ENCODE measurements around the gene MYCBP2. TPM values are rescaled to one million over a fixed set of nuclear protein-coding genes. Genes with fewer than 3 reads are reported as not detected.

Gene MYCBP2
- polyA plus RNA-seq, 1 experiment: 22.9 TPM

- CTCF ChIA-PET: interaction anchor here (1.7 kb wide), 1 partner anchor 9 kb away, joined by 5 read pairs; no protein-coding TSS in a partner anchor
- TF ChIP-seq, protein P1, sequence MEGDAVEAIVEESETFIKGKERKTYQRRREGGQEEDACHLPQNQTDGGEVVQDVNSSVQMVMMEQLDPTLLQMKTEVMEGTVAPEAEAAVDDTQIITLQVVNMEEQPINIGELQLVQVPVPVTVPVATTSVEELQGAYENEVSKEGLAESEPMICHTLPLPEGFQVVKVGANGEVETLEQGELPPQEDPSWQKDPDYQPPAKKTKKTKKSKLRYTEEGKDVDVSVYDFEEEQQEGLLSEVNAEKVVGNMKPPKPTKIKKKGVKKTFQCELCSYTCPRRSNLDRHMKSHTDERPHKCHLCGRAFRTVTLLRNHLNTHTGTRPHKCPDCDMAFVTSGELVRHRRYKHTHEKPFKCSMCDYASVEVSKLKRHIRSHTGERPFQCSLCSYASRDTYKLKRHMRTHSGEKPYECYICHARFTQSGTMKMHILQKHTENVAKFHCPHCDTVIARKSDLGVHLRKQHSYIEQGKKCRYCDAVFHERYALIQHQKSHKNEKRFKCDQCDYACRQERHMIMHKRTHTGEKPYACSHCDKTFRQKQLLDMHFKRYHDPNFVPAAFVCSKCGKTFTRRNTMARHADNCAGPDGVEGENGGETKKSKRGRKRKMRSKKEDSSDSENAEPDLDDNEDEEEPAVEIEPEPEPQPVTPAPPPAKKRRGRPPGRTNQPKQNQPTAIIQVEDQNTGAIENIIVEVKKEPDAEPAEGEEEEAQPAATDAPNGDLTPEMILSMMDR (IDR thresholded peaks at IDR 0.05; ENCODE audit: insufficient read depth, low read depth, low read length): no peak
- H3K36me3 ChIP-seq (ENCODE audit: control insufficient read depth, insufficient read depth, low read length): no peaks in the 10 kb centered on the region
- no peak overlapping the region for H3K4me3 ChIP-seq (ENCODE audit: low read depth, low read length)
- DNase-seq (ENCODE audit: low read depth): peak; percentile 27
- no peaks in the 10 kb centered on the region for H3K27me3 ChIP-seq (ENCODE audit: control insufficient read depth, insufficient read depth, low read length)
- POLR2A ChIA-PET: no interaction called here
Measured at GRCh38 chr13:77300176-77301037, 26.5 kb downstream of the MYCBP2 start.

DNA sequence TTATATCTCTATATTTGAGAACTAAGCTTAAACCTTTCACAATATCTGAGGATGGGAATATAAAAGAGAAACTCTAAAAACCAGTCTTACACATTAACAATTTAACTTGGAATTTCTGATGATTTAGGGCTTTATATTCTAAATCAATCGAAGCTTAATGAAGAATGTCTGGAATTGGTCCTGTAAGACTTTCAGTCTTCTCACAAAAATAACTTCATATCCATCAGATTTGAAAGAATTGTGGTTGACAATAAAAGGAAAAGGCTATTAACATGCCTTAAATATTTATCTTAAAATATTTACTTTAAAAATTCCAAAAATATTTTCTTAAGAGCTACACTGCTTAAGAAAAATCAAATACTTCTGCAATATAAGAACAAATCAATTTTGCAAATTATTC, 27.3 kb downstream of the MYCBP2 start:
- ChIA-PET POLR2A (no interaction called here), CTCF (interaction anchor here (0.6 to 1.7 kb wide), 3 partner anchors 10 to 12 kb away, joined by 3 to 5 read pairs (median 3); no protein-coding TSS in a partner anchor)
- DNase-seq (ENCODE audit: low read depth): no peak

GRCh38 chr13:77298426-77298825, 28.5 kb downstream of the MYCBP2 start:
- POLR2A ChIA-PET: no interaction called here

More for the DNA sequence above, 27.3 kb downstream of the MYCBP2 start:
- H3K27me3 ChIP-seq (ENCODE audit: control insufficient read depth, insufficient read depth, low read length): no peaks in the 10 kb centered on the region
- no peak overlapping the region for H3K4me3 ChIP-seq (ENCODE audit: low read depth, low read length)
- TF ChIP-seq, protein P1 (IDR thresholded peaks at IDR 0.05; ENCODE audit: insufficient read depth, low read depth, low read length): no peak
- no peaks in the 10 kb centered on the region; the same call in 1 of the 2 replicates for H3K36me3 ChIP-seq (ENCODE audit: control insufficient read depth, insufficient read depth, low read length)

DNA sequence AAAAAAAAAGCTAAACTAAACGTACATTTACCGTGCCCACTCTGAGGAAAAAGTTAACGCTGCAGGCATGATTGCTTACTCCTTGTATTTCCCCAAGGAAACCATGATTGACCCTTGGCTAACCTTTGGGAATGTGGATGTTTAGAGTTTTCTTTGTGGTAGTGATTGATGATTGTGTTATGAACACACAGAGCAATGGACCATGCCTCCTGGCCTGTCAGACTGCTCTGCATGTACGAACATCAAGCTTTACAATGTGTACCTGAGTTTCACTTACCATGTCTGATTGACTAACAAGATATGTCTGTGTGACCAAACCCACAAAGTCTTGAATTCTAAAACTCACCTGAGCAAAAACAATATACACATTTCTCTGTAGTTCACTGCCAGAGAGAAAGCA, 35.1 kb downstream of the MYCBP2 start:
- ChIA-PET POLR2A (no interaction called here), CTCF (no interaction called here)
- no peak for DNase-seq (ENCODE audit: low read depth)
- Histone ChIP-seq H3K4me3 (ENCODE audit: low read depth, low read length) (no peak overlapping the region), H3K36me3 (ENCODE audit: control insufficient read depth, insufficient read depth, low read length) (no peaks in the 10 kb centered on the region; the same call in 1 of the 2 replicates), H3K27me3 (ENCODE audit: control insufficient read depth, insufficient read depth, low read length) (no peaks in the 10 kb centered on the region)
- TF ChIP-seq, protein P1 (IDR thresholded peaks at IDR 0.05; ENCODE audit: insufficient read depth, low read depth, low read length): no peak

More at GRCh38 chr13:77298426-77298825, 28.5 kb downstream of the MYCBP2 start:
- H3K4me3 ChIP-seq (ENCODE audit: low read depth, low read length): no peak overlapping the region
- TF ChIP-seq, protein P1 (IDR thresholded peaks at IDR 0.05; ENCODE audit: insufficient read depth, low read depth, low read length): no peak
- CTCF ChIA-PET: no interaction called here
- H3K27me3 ChIP-seq (ENCODE audit: control insufficient read depth, insufficient read depth, low read length): no peaks in the 10 kb centered on the region
- H3K36me3 ChIP-seq (ENCODE audit: control insufficient read depth, insufficient read depth, low read length): no peaks in the 10 kb centered on the region; the same call in 1 of the 2 replicates
- DNase-seq (ENCODE audit: low read depth): no peak

- ChIA-PET POLR2A (no interaction called here), CTCF (no interaction called here)
- Histone ChIP-seq H3K27me3 (ENCODE audit: control insufficient read depth, insufficient read depth, low read length) (no peaks in the 10 kb centered on the region), H3K4me3 (ENCODE audit: low read depth, low read length) (no peak overlapping the region), H3K36me3 (ENCODE audit: control insufficient read depth, insufficient read depth, low read length) (no peaks in the 10 kb centered on the region; the same call in 1 of the 2 replicates)
- no peak for DNase-seq (ENCODE audit: low read depth)
- TF ChIP-seq, protein P1 (IDR thresholded peaks at IDR 0.05; ENCODE audit: insufficient read depth, low read depth, low read length): no peak
Measured at GRCh38 chr13:77290342-77290741, 36.6 kb downstream of the MYCBP2 start.

Data from BJ (cell line).